ENCODE data around the gene ALKBH3.

DNA sequence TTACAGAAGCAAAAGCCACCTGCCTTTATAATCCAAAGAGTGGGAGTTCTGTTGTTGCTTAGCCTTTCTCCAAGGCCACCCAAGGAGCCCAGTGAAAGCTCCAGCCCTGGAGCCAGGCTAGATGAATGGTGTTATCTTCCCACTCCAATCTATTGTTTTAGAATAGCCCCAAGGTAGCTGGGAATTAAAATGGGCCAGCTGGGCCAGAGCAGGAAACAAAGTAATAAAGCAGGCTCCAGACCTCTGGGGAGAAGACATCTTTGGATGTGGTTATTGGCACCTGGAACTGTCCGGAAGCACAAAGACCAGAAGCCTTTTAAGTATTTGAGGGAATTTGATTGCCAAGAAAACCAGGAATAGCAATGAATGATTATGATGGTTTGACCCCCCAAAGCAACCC lies 70.6 kb downstream of the ALKBH3 start:
- TF ChIP-seq MAFK (IDR thresholded peaks at IDR 0.05; ENCODE audit: partially characterized antibody) (no peak), POLR2A (IDR thresholded peaks at IDR 0.05; ENCODE audit: low read length) (no peak), ZNF302 (CRISPR knock-in tag; IDR thresholded peaks at IDR 0.05) (no peak), RAD21 (conservative IDR thresholded peaks at IDR 0.05 in 1 of 2, IDR thresholded peaks at IDR 0.05 in 1 of 2) (no peak), PHF8 (IDR thresholded peaks at IDR 0.05; ENCODE audit: borderline replicate concordance, low read depth) (no peak), KDM1A (IDR thresholded peaks at IDR 0.05; ENCODE audit: low read depth) (no peak), MYC (IDR thresholded peaks at IDR 0.05; ENCODE audit: borderline replicate concordance, low read length) (no peak)
- TF ChIP-seq, protein P1, sequence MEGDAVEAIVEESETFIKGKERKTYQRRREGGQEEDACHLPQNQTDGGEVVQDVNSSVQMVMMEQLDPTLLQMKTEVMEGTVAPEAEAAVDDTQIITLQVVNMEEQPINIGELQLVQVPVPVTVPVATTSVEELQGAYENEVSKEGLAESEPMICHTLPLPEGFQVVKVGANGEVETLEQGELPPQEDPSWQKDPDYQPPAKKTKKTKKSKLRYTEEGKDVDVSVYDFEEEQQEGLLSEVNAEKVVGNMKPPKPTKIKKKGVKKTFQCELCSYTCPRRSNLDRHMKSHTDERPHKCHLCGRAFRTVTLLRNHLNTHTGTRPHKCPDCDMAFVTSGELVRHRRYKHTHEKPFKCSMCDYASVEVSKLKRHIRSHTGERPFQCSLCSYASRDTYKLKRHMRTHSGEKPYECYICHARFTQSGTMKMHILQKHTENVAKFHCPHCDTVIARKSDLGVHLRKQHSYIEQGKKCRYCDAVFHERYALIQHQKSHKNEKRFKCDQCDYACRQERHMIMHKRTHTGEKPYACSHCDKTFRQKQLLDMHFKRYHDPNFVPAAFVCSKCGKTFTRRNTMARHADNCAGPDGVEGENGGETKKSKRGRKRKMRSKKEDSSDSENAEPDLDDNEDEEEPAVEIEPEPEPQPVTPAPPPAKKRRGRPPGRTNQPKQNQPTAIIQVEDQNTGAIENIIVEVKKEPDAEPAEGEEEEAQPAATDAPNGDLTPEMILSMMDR (IDR thresholded peaks at IDR 0.05), result no peak
- TF ChIP-seq, protein P2, sequence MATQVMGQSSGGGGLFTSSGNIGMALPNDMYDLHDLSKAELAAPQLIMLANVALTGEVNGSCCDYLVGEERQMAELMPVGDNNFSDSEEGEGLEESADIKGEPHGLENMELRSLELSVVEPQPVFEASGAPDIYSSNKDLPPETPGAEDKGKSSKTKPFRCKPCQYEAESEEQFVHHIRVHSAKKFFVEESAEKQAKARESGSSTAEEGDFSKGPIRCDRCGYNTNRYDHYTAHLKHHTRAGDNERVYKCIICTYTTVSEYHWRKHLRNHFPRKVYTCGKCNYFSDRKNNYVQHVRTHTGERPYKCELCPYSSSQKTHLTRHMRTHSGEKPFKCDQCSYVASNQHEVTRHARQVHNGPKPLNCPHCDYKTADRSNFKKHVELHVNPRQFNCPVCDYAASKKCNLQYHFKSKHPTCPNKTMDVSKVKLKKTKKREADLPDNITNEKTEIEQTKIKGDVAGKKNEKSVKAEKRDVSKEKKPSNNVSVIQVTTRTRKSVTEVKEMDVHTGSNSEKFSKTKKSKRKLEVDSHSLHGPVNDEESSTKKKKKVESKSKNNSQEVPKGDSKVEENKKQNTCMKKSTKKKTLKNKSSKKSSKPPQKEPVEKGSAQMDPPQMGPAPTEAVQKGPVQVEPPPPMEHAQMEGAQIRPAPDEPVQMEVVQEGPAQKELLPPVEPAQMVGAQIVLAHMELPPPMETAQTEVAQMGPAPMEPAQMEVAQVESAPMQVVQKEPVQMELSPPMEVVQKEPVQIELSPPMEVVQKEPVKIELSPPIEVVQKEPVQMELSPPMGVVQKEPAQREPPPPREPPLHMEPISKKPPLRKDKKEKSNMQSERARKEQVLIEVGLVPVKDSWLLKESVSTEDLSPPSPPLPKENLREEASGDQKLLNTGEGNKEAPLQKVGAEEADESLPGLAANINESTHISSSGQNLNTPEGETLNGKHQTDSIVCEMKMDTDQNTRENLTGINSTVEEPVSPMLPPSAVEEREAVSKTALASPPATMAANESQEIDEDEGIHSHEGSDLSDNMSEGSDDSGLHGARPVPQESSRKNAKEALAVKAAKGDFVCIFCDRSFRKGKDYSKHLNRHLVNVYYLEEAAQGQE (IDR thresholded peaks at IDR 0.05), result no peak

All from A549 (cell line).